ENCODE measurements around the gene ARMC2.

- TF ChIP-seq CTCF (IDR thresholded peaks at IDR 0.05; ENCODE audit: low read length) (no peak), EZH2 (IDR thresholded peaks at IDR 0.05; ENCODE audit: borderline replicate concordance, low read length) (no peak)
Observed at GRCh38 chr6:108847738-108848115, 495 bp upstream of the ARMC2 start.

Data from OCI-LY1 (cell line).